Fibroblast of the conjunctiva (primary cell): ENCODE results near the gene DMXL1.

ENCODE experiments used
- DNase-seq: peaks from one replicate; pipeline ENCODE4 v3.0.0-alpha.2; 2010; ENCODE audit warnings: low read depth

DMXL1 gene

GRCh38 chr5:119269061-119269944, 198.4 kb downstream of the DMXL1 start:
- no peak for DNase-seq

GRCh38 chr5:119270121-119270565, 199.3 kb downstream of the DMXL1 start:
- no peak for DNase-seq

- no peak for DNase-seq
These were observed 200.3 kb downstream of the DMXL1 start for GRCh38 chr5:119270960-119271757.

- no peak for DNase-seq
These were observed 201.2 kb downstream of the DMXL1 start for GRCh38 chr5:119271758-119272730.

GRCh38 chr5:119273391-119273839, 202.5 kb downstream of the DMXL1 start:
- DNase-seq = no peak

- no peak for DNase-seq
These were observed 203.3 kb downstream of the DMXL1 start for GRCh38 chr5:119274030-119274766.

GRCh38 chr5:119274767-119275130, 203.9 kb downstream of the DMXL1 start:
- DNase-seq = no peak

- no peak for DNase-seq
These were observed 204.3 kb downstream of the DMXL1 start for GRCh38 chr5:119275146-119275545.

GRCh38 chr5:119275601-119276173, 204.8 kb downstream of the DMXL1 start:
- no peak for DNase-seq

GRCh38 chr5:119276978-119277377, 206.1 kb downstream of the DMXL1 start:
- DNase-seq = no peak

- DNase-seq = no peak
These were observed 208.2 kb downstream of the DMXL1 start for GRCh38 chr5:119279093-119279492.

GRCh38 chr5:119280380-119280779, 209.5 kb downstream of the DMXL1 start:
- no peak for DNase-seq

- no peak for DNase-seq
These were observed 211.7 kb downstream of the DMXL1 start for GRCh38 chr5:119282628-119283027.

GRCh38 chr5:119284031-119284430, 213.1 kb downstream of the DMXL1 start:
- no peak for DNase-seq

GRCh38 chr5:119285070-119285916, 214.4 kb downstream of the DMXL1 start:
- no peak for DNase-seq

- no peak for DNase-seq
These were observed 215.9 kb downstream of the DMXL1 start for GRCh38 chr5:119286511-119287488.

GRCh38 chr5:119287547-119288111, 216.7 kb downstream of the DMXL1 start:
- no peak for DNase-seq

GRCh38 chr5:119288379-119289033, 217.6 kb downstream of the DMXL1 start:
- no peak for DNase-seq
